SK-N-SH (cell line): ENCODE results near the gene CTSH. TPM values are rescaled to one million over a fixed set of nuclear protein-coding genes. Genes with fewer than 3 reads are reported as not detected.

ENCODE experiments used
- CTCF ChIA-PET: fragments of 300-600, 350-600 bp; formaldehyde crosslinking; extraction: SDS; loops from one replicate; lab custom pipeline; 2021; lab: Yijun Ruan, JAX
- POLR2A ChIA-PET: fragments of 350-600 bp; sonication (Branson Sonifier 250); formaldehyde crosslinking; extraction: SDS; loops from one replicate; lab custom pipeline; 2020; ENCODE audit warnings: antibody characterized with exemption, inconsistent platforms; lab: Yijun Ruan, JAX
- DNase-seq: peaks from one replicate; pipeline ENCODE4 v3.0.0; 2012
- H2AFZ ChIP-seq: fragments of 200-600 bp; sonication (generic); 2 replicates; pipeline ENCODE4 v1.8.1; 2016; ENCODE audit warnings: antibody characterized with exemption, mild to moderate bottlenecking, low read depth
- H3F3A ChIP-seq: fragments of 200-600 bp; sonication (generic); replicated peaks from 2 replicates; pipeline ENCODE3; 2016; ENCODE audit warnings: antibody characterized with exemption, mild to moderate bottlenecking; ENCODE audit not compliant: insufficient read depth
- H3K27ac ChIP-seq, 2 experiments: fragments of 200-500 bp in 1 of 2; fragments of 200-600 bp in 1 of 2; sonication (Bioruptor generic) in 1 of 2; sonication (generic), shearing (Covaris generic) in 1 of 2; 2 replicates each; pipeline versions ENCODE4 v1.5.1 to v1.6.1; 2014 to 2016; ENCODE audit warnings: low read depth in 2 of 2, inconsistent platforms in 1 of 2, low read length in 1 of 2, mild to moderate bottlenecking in 1 of 2, mixed read lengths in 1 of 2
- H3K27me3 ChIP-seq: fragments of 200-600 bp; sonication (generic), shearing (Covaris generic); 2 replicates; pipeline ENCODE4 v1.6.1; 2016; ENCODE audit warnings: mixed run types; ENCODE audit not compliant: insufficient read depth
- H3K36me3 ChIP-seq, 2 experiments: fragments of 200-500 bp in 1 of 2; fragments of 200-600 bp in 1 of 2; sonication (Bioruptor generic) in 1 of 2; sonication (generic) in 1 of 2; replicated peaks in 1 of 2; 2 replicates each; pipeline versions ENCODE3 to v1.5.1; 2014 to 2016; ENCODE audit warnings: low read length in 1 of 2, mild to moderate bottlenecking in 1 of 2; ENCODE audit not compliant: insufficient read depth in 2 of 2, control insufficient read depth in 1 of 2
- H3K4me1 ChIP-seq, 2 experiments: fragments of 200-500 bp in 1 of 2; fragments of 200-600 bp in 1 of 2; sonication (Bioruptor generic) in 1 of 2; sonication (generic), shearing (Covaris generic) in 1 of 2; 2 replicates each; pipeline versions ENCODE4 v1.5.1 to v1.6.1; 2014 to 2016; ENCODE audit warnings: low read depth in 1 of 2, low read length in 1 of 2, mixed run types in 1 of 2; ENCODE audit not compliant: insufficient read depth in 2 of 2, control insufficient read depth in 1 of 2
- H3K4me2 ChIP-seq: fragments of 200-600 bp; sonication (generic), shearing (Covaris generic); 2 replicates; pipeline ENCODE4 v1.6.1; 2017; ENCODE audit warnings: mixed run types
- H3K4me3 ChIP-seq, 2 experiments: fragments of 200-500 bp in 1 of 2; fragments of 200-600 bp in 1 of 2; sonication (Bioruptor generic) in 1 of 2; sonication (generic), shearing (Covaris generic) in 1 of 2; 2 replicates each; pipeline versions ENCODE4 v1.5.1 to v1.8.1; 2014 to 2016; ENCODE audit warnings: low read depth in 2 of 2, inconsistent platforms in 1 of 2, low read length in 1 of 2, mild to moderate bottlenecking in 1 of 2, mixed read lengths in 1 of 2, moderate library complexity in 1 of 2
- H3K79me2 ChIP-seq: fragments of 200-600 bp; sonication (generic); 2 replicates; pipeline ENCODE4 v1.8.1; 2017; ENCODE audit warnings: mild to moderate bottlenecking; ENCODE audit not compliant: insufficient read depth
- H3K9ac ChIP-seq: fragments of 200-600 bp; sonication (generic); 2 replicates; pipeline ENCODE4 v1.6.1; 2017; ENCODE audit warnings: mixed run types
- H3K9me2 ChIP-seq: fragments of 200-600 bp; sonication (generic); 2 replicates; pipeline ENCODE4 v1.6.1; 2017; ENCODE audit warnings: mixed run types
- H3K9me3 ChIP-seq: fragments of 200-600 bp; sonication (generic); 2 replicates; pipeline ENCODE4 v1.6.1; 2017; ENCODE audit warnings: mixed run types, mild to moderate bottlenecking, moderate library complexity
- H4K20me1 ChIP-seq: fragments of 200-600 bp; sonication (generic); 2 replicates; pipeline ENCODE4 v1.6.1; 2017; ENCODE audit warnings: mild to moderate bottlenecking, mixed run types; ENCODE audit not compliant: insufficient read depth
- CHD2 ChIP-seq: fragments of 150-350 bp; IDR thresholded peaks from 2 replicates; pipeline ENCODE4 v1.6.1; 2018; ENCODE audit warnings: low read length; ENCODE audit not compliant: partially characterized antibody
- ELF1 ChIP-seq: IDR thresholded peaks from 2 replicates; pipeline ENCODE4 v1.4.0; 2012
- EP300 ChIP-seq, 2 experiments: IDR thresholded peaks; 2 replicates each; pipeline versions ENCODE4 v1.4.0 to v1.6.1; 2012; ENCODE audit warnings: borderline replicate concordance in 1 of 2, low read depth in 1 of 2, low read length in 1 of 2
- EZH2phosphoT487 ChIP-seq: fragments of 200-600 bp; sonication (generic); IDR thresholded peaks from 2 replicates; pipeline ENCODE4 v1.6.1; 2017; ENCODE audit warnings: low read depth, mixed run types, mild to moderate bottlenecking, antibody characterized with exemption, moderate library complexity, borderline replicate concordance
- FOSL2 ChIP-seq: IDR thresholded peaks from 2 replicates; pipeline ENCODE4 v1.4.0; 2012; ENCODE audit warnings: low read depth, mild to moderate bottlenecking, moderate library complexity, borderline replicate concordance
- GABPA ChIP-seq: IDR thresholded peaks from 2 replicates; pipeline ENCODE4 v1.4.0; 2012; ENCODE audit warnings: low read depth, mild to moderate bottlenecking
- IRF3 ChIP-seq: fragments of 150-350 bp; IDR thresholded peaks from 2 replicates; pipeline ENCODE4 v1.6.1; 2016; ENCODE audit warnings: mild to moderate bottlenecking, low read depth, low read length
- MAX ChIP-seq: IDR thresholded peaks from 2 replicates; pipeline ENCODE4 v1.4.0; 2012; ENCODE audit warnings: low read depth
- NFIC ChIP-seq: IDR thresholded peaks from 2 replicates; pipeline ENCODE4 v1.4.0; 2012; ENCODE audit warnings: borderline replicate concordance
- NRF1 ChIP-seq: IDR thresholded peaks from 2 replicates; pipeline ENCODE4 v1.6.1; 2012; ENCODE audit warnings: low read depth, mild to moderate bottlenecking, low read length
- RAD21 ChIP-seq: IDR thresholded peaks from 2 replicates; pipeline ENCODE4 v1.6.1; 2012; ENCODE audit warnings: mild to moderate bottlenecking, low read length
- RFX5 ChIP-seq: IDR thresholded peaks from 2 replicates; pipeline ENCODE4 v1.6.1; 2012; ENCODE audit warnings: mild to moderate bottlenecking, improper control_type of control experiment, low read length
- RXRA ChIP-seq: IDR thresholded peaks from 2 replicates; pipeline ENCODE4 v1.4.0; 2012; ENCODE audit warnings: low read depth, mild to moderate bottlenecking, borderline replicate concordance
- SMC3 ChIP-seq: IDR thresholded peaks from 2 replicates; pipeline ENCODE4 v1.6.1; 2012; ENCODE audit warnings: low read depth, low read length, improper control_type of control experiment
- TAF1 ChIP-seq: IDR thresholded peaks from 2 replicates; pipeline ENCODE4 v1.6.1; 2012; ENCODE audit warnings: low read depth, mild to moderate bottlenecking, low read length, moderate library complexity, borderline replicate concordance
- TEAD4 ChIP-seq: IDR thresholded peaks from 2 replicates; pipeline ENCODE4 v1.4.0; 2012; ENCODE audit warnings: mild to moderate bottlenecking, borderline replicate concordance; ENCODE audit not compliant: insufficient read depth
- WGBS: methylation state at CpG from one replicate; pipeline ENCODE4 v1.1.6; 2017; ENCODE audit warnings: low lambda C conversion rate; 5-methylcytosine and 5-hydroxymethylcytosine counted together
- polyA plus RNA-seq, 3 experiments: library from polyadenylated mRNA; depleted of rRNA; stranded (reverse); fragments of >200 nt; gene quantifications; 2 replicates each; pipeline ENCODE4 v1.2.3, GENCODE V29; 2012
- TF ChIP-seq, protein P1 (sequence below): fragments of 200-600 bp; sonication (generic); IDR thresholded peaks from 2 replicates; pipeline ENCODE4 v1.6.1; 2017; ENCODE audit warnings: antibody characterized with exemption, mild to moderate bottlenecking, moderate library complexity

The CTSH gene
- polyA plus RNA-seq, 1 of the 3 experiments (the other 2 are of a cell fraction) = 22.7 TPM

DNA sequence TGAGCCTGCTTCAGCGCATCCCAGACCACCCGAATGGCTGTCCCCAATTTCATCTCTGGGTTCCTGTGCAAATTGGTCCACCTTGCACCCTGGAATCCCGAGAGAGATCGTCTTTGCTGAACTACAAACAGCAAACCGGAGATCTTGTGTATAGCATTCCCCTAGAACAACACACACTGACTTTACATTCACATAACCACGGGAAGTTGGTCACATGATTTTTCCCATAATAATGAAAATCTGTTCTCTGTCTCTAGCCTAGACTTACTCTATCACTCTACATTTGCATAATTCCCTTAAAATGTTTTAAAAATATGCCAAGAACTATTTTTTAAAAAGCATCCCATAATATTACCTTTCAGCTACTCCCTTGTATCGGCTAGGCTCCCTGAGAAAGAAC, 34.6 kb downstream of the CTSH start:
- DNase-seq = no peak
- H3K9ac ChIP-seq = no peak overlapping the region
- H3K4me3 ChIP-seq = no peak overlapping the region
- H3K27ac ChIP-seq = no peak overlapping the region
- WGBS = 83% methylated on average over 7 of the region's 7 CpGs
- H3K4me2 ChIP-seq = no peak overlapping the region
- peaks cover 64% of the 10 kb centered on the region; the same call in 1 of the 2 replicates for H3K79me2 ChIP-seq
- CTCF ChIA-PET = interaction anchor here (0.6 to 5.4 kb wide), 28 partner anchors 10 to 285 kb away, joined by 3 to 79 read pairs (median 5); partner anchors contain the start of gene MORF4L1
- H3F3A ChIP-seq = peaks cover 25% of the 10 kb centered on the region
- peaks cover 63% of the 10 kb centered on the region for H4K20me1 ChIP-seq
- TF ChIP-seq, protein P1, sequence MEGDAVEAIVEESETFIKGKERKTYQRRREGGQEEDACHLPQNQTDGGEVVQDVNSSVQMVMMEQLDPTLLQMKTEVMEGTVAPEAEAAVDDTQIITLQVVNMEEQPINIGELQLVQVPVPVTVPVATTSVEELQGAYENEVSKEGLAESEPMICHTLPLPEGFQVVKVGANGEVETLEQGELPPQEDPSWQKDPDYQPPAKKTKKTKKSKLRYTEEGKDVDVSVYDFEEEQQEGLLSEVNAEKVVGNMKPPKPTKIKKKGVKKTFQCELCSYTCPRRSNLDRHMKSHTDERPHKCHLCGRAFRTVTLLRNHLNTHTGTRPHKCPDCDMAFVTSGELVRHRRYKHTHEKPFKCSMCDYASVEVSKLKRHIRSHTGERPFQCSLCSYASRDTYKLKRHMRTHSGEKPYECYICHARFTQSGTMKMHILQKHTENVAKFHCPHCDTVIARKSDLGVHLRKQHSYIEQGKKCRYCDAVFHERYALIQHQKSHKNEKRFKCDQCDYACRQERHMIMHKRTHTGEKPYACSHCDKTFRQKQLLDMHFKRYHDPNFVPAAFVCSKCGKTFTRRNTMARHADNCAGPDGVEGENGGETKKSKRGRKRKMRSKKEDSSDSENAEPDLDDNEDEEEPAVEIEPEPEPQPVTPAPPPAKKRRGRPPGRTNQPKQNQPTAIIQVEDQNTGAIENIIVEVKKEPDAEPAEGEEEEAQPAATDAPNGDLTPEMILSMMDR = no peak
- TF ChIP-seq CHD2 (no peak), SMC3 (no peak), RAD21 (no peak), TEAD4 (no peak), RFX5 (no peak), NFIC (no peak), EZH2phosphoT487 (no peak), ELF1 (no peak), GABPA (no peak), EP300 (IDR thresholded peaks at IDR 0.05; ENCODE audit: borderline replicate concordance in 1 of 2, low read depth in 1 of 2, low read length in 1 of 2) (no peak), FOSL2 (no peak), TAF1 (no peak), NRF1 (no peak), MAX (no peak), RXRA (no peak)
- H3K4me1 ChIP-seq = peaks cover 0 to 6% of the 10 kb centered on the region in 2 experiments; a peak in 2 of 4 replicates
- H2AFZ ChIP-seq = no peak overlapping the region
- no peaks in the 10 kb centered on the region for H3K9me3 ChIP-seq
- H3K27me3 ChIP-seq = no peaks in the 10 kb centered on the region
- H3K9me2 ChIP-seq = no peaks in the 10 kb centered on the region
- POLR2A ChIA-PET = no interaction called here
- H3K36me3 ChIP-seq = peaks cover 65 to 66% of the 10 kb centered on the region in 2 experiments

- peaks cover 67 to 68% of the 10 kb centered on the region in 2 experiments for H3K36me3 ChIP-seq
- 65% methylated on average over 5 of the region's 5 CpGs for WGBS
These were observed 35.0 kb downstream of the CTSH start for GRCh38 chr15:78909791-78910228.

More at GRCh38 chr15:78909791-78910228, 35.0 kb downstream of the CTSH start:
- Histone ChIP-seq H4K20me1 (peaks cover 66% of the 10 kb centered on the region), H3K9me2 (no peaks in the 10 kb centered on the region), H3K27ac (no peak overlapping the region), H3K4me1 (peaks cover 0 to 11% of the 10 kb centered on the region in 2 experiments; a peak in 3 of 4 replicates), H3K9me3 (no peaks in the 10 kb centered on the region), H3F3A (peaks cover 27% of the 10 kb centered on the region), H3K79me2 (peaks cover 65% of the 10 kb centered on the region; the same call in 1 of the 2 replicates), H3K4me3 (no peak overlapping the region; a peak in 1 of 4 replicates), H3K4me2 (no peak overlapping the region), H3K27me3 (no peaks in the 10 kb centered on the region), H2AFZ (no peak overlapping the region), H3K9ac (no peak overlapping the region)
- peak; percentile 72 for DNase-seq
- CTCF ChIA-PET = interaction anchor here (0.6 to 5.4 kb wide), 35 partner anchors 10 to 286 kb away, joined by 3 to 79 read pairs (median 5); partner anchors contain the start of genes CTSH and MORF4L1
- POLR2A ChIA-PET = no interaction called here
- TF ChIP-seq RAD21 = peak; percentile 78
- no peak for TF ChIP-seq IRF3
- TF ChIP-seq SMC3 = peak; percentile 54; the same call in 1 of the 2 replicates
- TF ChIP-seq, protein P1 = peak; percentile 78
